NCI-H2107 (cell line): Measurements from ENCODE around the gene RNF4.
"Not testable (repeated sequence)": the region's sequence is repeated elsewhere in the genome, so short reads cannot be mapped to it uniquely, and the experiment has no call there.

ENCODE experiments used
- DNase-seq: peaks from one replicate; lab custom pipeline; 2025; lab: John Stamatoyannopoulos, UW

The RNF4 gene

GRCh38 chr4:2486981-2487380, 18.1 kb downstream of the RNF4 start:
- no peak for DNase-seq

- no peak for DNase-seq
These were observed 18.7 kb downstream of the RNF4 start for GRCh38 chr4:2487632-2488031.

GRCh38 chr4:2489081-2489805, 20.3 kb downstream of the RNF4 start:
- no peak for DNase-seq

GRCh38 chr4:2489841-2490552, 21.1 kb downstream of the RNF4 start:
- no peak for DNase-seq

GRCh38 chr4:2492970-2493369, 24.1 kb downstream of the RNF4 start:
- DNase-seq: no peak

- DNase-seq: no peak
These were observed 26.1 kb downstream of the RNF4 start for GRCh38 chr4:2494992-2495391.

- DNase-seq: no peak
These were observed 28.4 kb downstream of the RNF4 start for GRCh38 chr4:2497324-2497723.

- DNase-seq: no peak
These were observed 29.0 kb downstream of the RNF4 start for GRCh38 chr4:2497931-2498330.

- no peak for DNase-seq
These were observed 31.6 kb downstream of the RNF4 start for GRCh38 chr4:2500547-2500946.

GRCh38 chr4:2501034-2501594, 32.2 kb downstream of the RNF4 start:
- DNase-seq: no peak

- no peak for DNase-seq
These were observed 34.9 kb downstream of the RNF4 start for GRCh38 chr4:2503809-2504208.

GRCh38 chr4:2507259-2507658, 38.4 kb downstream of the RNF4 start:
- no peak for DNase-seq

GRCh38 chr4:2507855-2508254, 38.9 kb downstream of the RNF4 start:
- DNase-seq: no peak

GRCh38 chr4:2510351-2511259, 41.7 kb downstream of the RNF4 start:
- DNase-seq: no peak

- no peak for DNase-seq
These were observed 42.8 kb downstream of the RNF4 start for GRCh38 chr4:2511645-2512131.

- DNase-seq: no peak
These were observed 43.7 kb downstream of the RNF4 start for GRCh38 chr4:2512396-2513135.

- not testable (repeated sequence) for DNase-seq
These were observed 45.3 kb downstream of the RNF4 start for GRCh38 chr4:2514193-2514592.

- not testable (repeated sequence) for DNase-seq
These were observed 46.0 kb downstream of the RNF4 start for GRCh38 chr4:2514944-2515343.

GRCh38 chr4:2515830-2516550, 47.1 kb downstream of the RNF4 start:
- no peak for DNase-seq

- no peak for DNase-seq
These were observed 47.7 kb downstream of the RNF4 start for GRCh38 chr4:2516635-2517034.

- DNase-seq: no peak
These were observed 57.7 kb downstream of the RNF4 start for GRCh38 chr4:2526559-2526958.
